Liver (tissue), 3 donors: Measurements from ENCODE around the gene TLCD4.

Source experiments
- EGR1 ChIP-seq, 2 donors: IDR thresholded peaks; 2 replicates each; pipeline ENCODE4 v1.6.1; 2016 to 2018; ENCODE audit warnings: antibody characterized with exemption in 2 of 2, low read depth in 2 of 2
- GABPA ChIP-seq, 2 donors: IDR thresholded peaks in 1 of 2; conservative IDR thresholded peaks in 1 of 2; 2 replicates each; pipeline ENCODE4 v1.6.1; 2016; ENCODE audit warnings: antibody characterized with exemption in 2 of 2, mild to moderate bottlenecking in 1 of 2, moderate library complexity in 1 of 2
- RAD21 ChIP-seq, 2 donors: IDR thresholded peaks; 2 replicates each; pipeline ENCODE4 v1.6.1; 2016; ENCODE audit warnings: antibody characterized with exemption in 2 of 2, mild to moderate bottlenecking in 2 of 2
- RXRA ChIP-seq, 2 donors: IDR thresholded peaks; 2 replicates each; pipeline ENCODE4 v1.6.1; 2017 to 2018; ENCODE audit warnings: antibody characterized with exemption in 2 of 2, mild to moderate bottlenecking in 1 of 2
- TAF1 ChIP-seq: conservative IDR thresholded peaks from 2 replicates; pipeline ENCODE4 v1.6.1; 2016; ENCODE audit warnings: antibody characterized with exemption, mild to moderate bottlenecking
- TF ChIP-seq, protein P1 (sequence below): IDR thresholded peaks from 2 replicates; pipeline ENCODE4 v1.6.1; 2016; ENCODE audit warnings: antibody characterized with exemption
- TF ChIP-seq, protein P2 (sequence below): fragments of 150-350 bp; IDR thresholded peaks from 2 replicates; pipeline ENCODE4 v1.5.1; 2017; ENCODE audit warnings: improper control_type of control experiment, low read depth, low read length; ENCODE audit not compliant: missing input control
- TF ChIP-seq, protein P3 (sequence below): IDR thresholded peaks from 2 replicates; pipeline ENCODE4 v1.6.1; 2016; ENCODE audit warnings: antibody characterized with exemption, mild to moderate bottlenecking
- donor health status: healthy.
- donor health status: healthy.

DNA sequence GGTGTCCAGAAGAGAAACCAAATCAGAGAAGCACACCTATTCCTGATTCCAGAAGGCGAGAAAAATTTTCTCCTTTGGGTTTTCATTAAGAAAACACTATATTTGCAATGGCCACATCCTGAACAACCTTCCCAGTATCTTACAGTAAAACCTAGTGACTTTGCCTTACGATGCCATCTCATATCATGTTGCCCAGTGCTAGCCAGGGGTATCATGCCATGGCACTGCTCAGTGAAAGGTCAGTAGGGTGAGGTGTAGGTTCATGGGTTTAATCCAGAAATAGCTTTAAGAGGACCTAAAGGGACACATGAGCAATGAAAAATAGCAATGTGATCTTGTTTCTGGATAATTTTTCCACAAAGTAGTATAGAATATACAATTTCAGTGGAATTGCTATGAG lies 7.2 kb downstream of the TLCD4 start:
- TF ChIP-seq RAD21 (IDR thresholded peaks at IDR 0.05), result no peak
- TF ChIP-seq EGR1 (IDR thresholded peaks at IDR 0.05; ENCODE audit: low read depth in 2 of 2), result no peak
- TF ChIP-seq, protein P1, sequence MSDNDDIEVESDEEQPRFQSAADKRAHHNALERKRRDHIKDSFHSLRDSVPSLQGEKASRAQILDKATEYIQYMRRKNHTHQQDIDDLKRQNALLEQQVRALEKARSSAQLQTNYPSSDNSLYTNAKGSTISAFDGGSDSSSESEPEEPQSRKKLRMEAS, result no peak
- TF ChIP-seq, protein P2, sequence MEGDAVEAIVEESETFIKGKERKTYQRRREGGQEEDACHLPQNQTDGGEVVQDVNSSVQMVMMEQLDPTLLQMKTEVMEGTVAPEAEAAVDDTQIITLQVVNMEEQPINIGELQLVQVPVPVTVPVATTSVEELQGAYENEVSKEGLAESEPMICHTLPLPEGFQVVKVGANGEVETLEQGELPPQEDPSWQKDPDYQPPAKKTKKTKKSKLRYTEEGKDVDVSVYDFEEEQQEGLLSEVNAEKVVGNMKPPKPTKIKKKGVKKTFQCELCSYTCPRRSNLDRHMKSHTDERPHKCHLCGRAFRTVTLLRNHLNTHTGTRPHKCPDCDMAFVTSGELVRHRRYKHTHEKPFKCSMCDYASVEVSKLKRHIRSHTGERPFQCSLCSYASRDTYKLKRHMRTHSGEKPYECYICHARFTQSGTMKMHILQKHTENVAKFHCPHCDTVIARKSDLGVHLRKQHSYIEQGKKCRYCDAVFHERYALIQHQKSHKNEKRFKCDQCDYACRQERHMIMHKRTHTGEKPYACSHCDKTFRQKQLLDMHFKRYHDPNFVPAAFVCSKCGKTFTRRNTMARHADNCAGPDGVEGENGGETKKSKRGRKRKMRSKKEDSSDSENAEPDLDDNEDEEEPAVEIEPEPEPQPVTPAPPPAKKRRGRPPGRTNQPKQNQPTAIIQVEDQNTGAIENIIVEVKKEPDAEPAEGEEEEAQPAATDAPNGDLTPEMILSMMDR, result no peak
- TF ChIP-seq, protein P3, sequence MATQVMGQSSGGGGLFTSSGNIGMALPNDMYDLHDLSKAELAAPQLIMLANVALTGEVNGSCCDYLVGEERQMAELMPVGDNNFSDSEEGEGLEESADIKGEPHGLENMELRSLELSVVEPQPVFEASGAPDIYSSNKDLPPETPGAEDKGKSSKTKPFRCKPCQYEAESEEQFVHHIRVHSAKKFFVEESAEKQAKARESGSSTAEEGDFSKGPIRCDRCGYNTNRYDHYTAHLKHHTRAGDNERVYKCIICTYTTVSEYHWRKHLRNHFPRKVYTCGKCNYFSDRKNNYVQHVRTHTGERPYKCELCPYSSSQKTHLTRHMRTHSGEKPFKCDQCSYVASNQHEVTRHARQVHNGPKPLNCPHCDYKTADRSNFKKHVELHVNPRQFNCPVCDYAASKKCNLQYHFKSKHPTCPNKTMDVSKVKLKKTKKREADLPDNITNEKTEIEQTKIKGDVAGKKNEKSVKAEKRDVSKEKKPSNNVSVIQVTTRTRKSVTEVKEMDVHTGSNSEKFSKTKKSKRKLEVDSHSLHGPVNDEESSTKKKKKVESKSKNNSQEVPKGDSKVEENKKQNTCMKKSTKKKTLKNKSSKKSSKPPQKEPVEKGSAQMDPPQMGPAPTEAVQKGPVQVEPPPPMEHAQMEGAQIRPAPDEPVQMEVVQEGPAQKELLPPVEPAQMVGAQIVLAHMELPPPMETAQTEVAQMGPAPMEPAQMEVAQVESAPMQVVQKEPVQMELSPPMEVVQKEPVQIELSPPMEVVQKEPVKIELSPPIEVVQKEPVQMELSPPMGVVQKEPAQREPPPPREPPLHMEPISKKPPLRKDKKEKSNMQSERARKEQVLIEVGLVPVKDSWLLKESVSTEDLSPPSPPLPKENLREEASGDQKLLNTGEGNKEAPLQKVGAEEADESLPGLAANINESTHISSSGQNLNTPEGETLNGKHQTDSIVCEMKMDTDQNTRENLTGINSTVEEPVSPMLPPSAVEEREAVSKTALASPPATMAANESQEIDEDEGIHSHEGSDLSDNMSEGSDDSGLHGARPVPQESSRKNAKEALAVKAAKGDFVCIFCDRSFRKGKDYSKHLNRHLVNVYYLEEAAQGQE, result no peak
- TF ChIP-seq RXRA (IDR thresholded peaks at IDR 0.05), result no peak
- TF ChIP-seq GABPA (IDR thresholded peaks at IDR 0.05 in 1 of 2, conservative IDR thresholded peaks at IDR 0.05 in 1 of 2), result no peak
- no peak for TF ChIP-seq TAF1
